ENCODE results near the gene TBC1D30. TPM values are rescaled to one million over a fixed set of nuclear protein-coding genes. Genes with fewer than 3 reads are reported as not detected.
"Not testable (repeated sequence)": the region's sequence is repeated elsewhere in the genome, so short reads cannot be mapped to it uniquely, and the experiment has no call there.

The TBC1D30 gene
- total RNA-seq, 1 experiment from 2014 or later = 9.4 TPM

- in situ Hi-C loops (cut with HindIII; ENCODE audit: low pct_unique_long_range_greater_than_20kb, low sequenced_read_pairs) = no loop called here
- no peak for DNase-seq (ENCODE audit: low read depth)
Observed at GRCh38 chr12:64836856-64837255, 12.4 kb downstream of the TBC1D30 start.

- no peak for DNase-seq (ENCODE audit: low read depth)
- in situ Hi-C loops (cut with HindIII; ENCODE audit: low pct_unique_long_range_greater_than_20kb, low sequenced_read_pairs) = no loop called here
Observed at GRCh38 chr12:64837427-64837826, 13.0 kb downstream of the TBC1D30 start.

DNA sequence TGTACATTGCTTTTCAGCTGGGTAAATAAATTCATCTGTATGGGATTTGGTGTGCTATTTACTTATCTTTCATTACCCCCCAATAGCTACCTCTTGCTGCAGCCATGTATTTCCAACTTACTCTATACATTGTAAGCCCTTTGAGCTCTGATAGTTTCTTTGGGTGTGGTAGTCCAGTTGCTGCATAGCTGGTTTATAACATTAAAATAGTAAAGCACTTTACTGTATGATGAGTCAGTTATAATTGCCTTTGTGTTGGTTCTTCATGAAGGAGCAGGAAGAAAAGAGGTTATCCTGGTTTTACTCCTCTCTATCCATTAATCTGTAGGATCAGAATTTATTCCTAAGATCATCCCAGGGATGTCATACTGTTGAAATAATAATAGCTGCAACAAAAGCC lies 15.7 kb downstream of the TBC1D30 start:
- in situ Hi-C loops (cut with HindIII; ENCODE audit: low pct_unique_long_range_greater_than_20kb, low sequenced_read_pairs) = no loop called here
- DNase-seq (ENCODE audit: low read depth) = no peak

DNA sequence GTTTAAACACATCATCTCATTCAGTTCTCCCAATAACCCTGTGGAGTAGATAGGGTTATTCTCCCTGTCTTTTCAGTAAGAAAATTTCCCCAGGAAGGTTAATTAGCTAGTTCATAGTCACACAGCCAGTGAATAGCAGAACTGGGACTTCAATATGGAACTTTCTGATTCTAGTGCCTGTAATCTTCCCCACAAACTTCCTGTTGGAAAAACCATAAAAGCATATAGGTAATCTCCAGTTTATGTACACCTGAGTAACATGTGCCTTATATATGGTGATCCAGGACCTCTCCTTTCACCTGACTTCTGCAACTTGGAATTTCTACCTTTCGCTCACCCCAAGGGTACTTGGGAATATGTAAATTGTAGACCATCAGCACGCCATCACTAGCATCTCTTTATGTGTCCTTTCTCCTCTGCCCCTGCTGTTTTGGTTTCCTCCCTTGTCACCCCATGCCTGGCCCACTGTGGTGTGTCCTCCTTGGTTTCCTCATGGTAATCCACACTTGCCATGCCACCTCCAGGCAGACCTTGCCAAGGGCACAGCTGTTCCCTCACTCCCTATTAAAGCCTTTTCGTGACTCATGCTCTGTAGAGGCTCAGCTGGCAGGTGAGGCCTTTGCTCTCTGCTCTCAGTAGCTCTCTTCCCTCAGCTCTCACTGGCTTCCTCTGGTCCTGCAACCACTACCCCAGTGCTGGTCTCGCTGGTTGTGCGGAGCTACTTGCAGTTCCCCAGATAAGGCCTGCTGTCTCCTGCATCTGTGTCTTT lies 16.7 kb downstream of the TBC1D30 start:
- in situ Hi-C loops (cut with HindIII; ENCODE audit: low pct_unique_long_range_greater_than_20kb, low sequenced_read_pairs) = no loop called here
- DNase-seq (ENCODE audit: low read depth) = no peak

DNA sequence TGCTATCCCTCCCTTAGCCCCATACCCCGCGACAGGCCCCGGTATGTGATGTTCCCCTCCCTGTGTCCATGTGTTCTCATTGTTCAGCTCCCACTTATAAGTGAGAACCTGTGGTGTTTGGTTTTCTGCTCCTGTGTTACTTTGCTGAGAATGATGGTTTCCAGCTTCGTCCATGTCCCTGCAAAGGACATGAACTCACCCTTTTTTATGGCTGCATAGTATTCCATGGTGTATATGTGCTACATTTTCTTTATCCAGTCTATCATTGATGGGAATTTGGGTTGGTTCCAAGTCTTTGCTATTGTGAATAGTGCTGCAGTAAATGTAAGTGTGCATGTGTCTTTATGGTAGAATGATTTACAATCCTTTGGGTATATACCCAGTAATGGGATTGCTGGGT lies 24.0 kb downstream of the TBC1D30 start:
- in situ Hi-C loops (cut with HindIII; ENCODE audit: low pct_unique_long_range_greater_than_20kb, low sequenced_read_pairs); DNase-seq (ENCODE audit: low read depth): not testable (repeated sequence)

GRCh38 chr12:64858882-64859605 lies 34.6 kb downstream of the TBC1D30 start:
- DNase-seq (ENCODE audit: low read depth) = no peak
- in situ Hi-C loops (cut with HindIII; ENCODE audit: low pct_unique_long_range_greater_than_20kb, low sequenced_read_pairs) = no loop called here

GRCh38 chr12:64860446-64860998 lies 36.1 kb downstream of the TBC1D30 start:
- DNase-seq (ENCODE audit: low read depth) = no peak
- in situ Hi-C loops (cut with HindIII; ENCODE audit: low pct_unique_long_range_greater_than_20kb, low sequenced_read_pairs) = no loop called here

- in situ Hi-C loops (cut with HindIII; ENCODE audit: low pct_unique_long_range_greater_than_20kb, low sequenced_read_pairs) = no loop called here
- DNase-seq (ENCODE audit: low read depth) = no peak
Observed at GRCh38 chr12:64864319-64864718, 39.9 kb downstream of the TBC1D30 start.

GRCh38 chr12:64875186-64875585 lies 50.7 kb downstream of the TBC1D30 start:
- in situ Hi-C loops (cut with HindIII; ENCODE audit: low pct_unique_long_range_greater_than_20kb, low sequenced_read_pairs) = no loop called here

DNA sequence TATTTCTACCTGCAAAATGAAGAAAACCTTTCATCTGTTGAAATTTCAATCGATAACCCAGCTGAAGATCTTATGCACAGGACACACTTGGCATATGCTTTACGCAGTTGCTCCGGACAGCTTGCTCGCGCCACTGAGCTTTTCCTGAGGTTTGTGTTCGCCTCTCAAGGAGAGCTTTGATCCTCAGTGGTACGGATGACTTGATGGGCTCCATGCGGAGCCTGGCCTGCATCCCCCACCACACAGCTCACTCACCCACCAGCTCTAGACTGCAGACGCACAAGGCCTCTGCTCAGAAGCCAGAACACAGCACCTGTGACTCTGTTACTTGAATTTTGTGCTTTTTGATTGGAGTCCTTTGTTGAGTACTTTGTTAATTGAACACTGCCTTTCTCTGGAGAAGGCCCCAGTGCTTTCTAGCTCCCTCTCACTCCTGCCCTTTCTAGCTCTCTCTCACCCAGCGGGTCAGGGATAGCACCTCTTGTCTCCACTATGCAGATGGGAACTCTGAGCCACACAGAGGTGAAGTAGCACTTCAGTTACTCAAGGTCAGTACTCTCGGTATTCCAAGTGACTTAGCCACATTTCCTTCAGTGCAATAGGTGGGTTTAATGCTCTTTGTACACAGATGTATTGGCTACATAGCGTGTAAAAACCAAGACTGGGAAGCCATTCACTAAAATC lies 52.1 kb downstream of the TBC1D30 start:
- in situ Hi-C loops (cut with HindIII; ENCODE audit: low pct_unique_long_range_greater_than_20kb, low sequenced_read_pairs) = no loop called here
- DNase-seq (ENCODE audit: low read depth) = no peak

More at GRCh38 chr12:64875186-64875585, 50.7 kb downstream of the TBC1D30 start:
- DNase-seq (ENCODE audit: low read depth) = no peak

DNA sequence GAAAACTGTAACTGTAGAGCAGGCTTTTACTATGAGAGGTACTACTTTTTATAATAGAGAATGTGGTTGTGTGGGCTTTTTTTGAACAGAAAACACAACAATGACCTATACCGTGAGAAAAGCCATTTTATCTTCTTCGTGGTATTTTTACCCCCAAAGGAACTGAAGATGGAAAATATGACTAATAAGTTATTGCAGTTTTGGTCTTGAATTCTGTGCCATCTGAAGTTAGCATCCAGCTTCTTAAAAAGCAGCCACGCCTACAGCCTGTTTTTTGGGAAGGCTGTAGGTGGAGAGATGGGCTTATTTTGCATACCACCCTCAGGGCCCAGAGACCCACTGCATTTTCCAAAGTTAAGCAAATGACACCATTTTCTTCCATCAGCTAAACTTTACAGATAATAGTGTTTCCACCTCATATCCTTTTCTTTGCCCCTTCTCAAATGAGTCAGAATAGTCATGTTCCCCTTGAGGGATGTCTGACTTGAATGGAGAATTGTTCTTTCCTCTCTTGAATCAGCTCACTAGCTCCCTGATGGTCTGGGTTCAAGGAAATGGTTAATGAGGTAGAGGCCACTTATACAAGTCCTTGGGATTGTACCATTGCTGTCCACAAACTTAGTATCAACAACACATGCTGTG lies 53.0 kb downstream of the TBC1D30 start:
- in situ Hi-C loops (cut with HindIII; ENCODE audit: low pct_unique_long_range_greater_than_20kb, low sequenced_read_pairs) = no loop called here
- no peak for DNase-seq (ENCODE audit: low read depth)

- in situ Hi-C loops (cut with HindIII; ENCODE audit: low pct_unique_long_range_greater_than_20kb, low sequenced_read_pairs) = no loop called here
- no peak for DNase-seq (ENCODE audit: low read depth)
Observed at GRCh38 chr12:64882687-64883086, 58.2 kb downstream of the TBC1D30 start.

DNA sequence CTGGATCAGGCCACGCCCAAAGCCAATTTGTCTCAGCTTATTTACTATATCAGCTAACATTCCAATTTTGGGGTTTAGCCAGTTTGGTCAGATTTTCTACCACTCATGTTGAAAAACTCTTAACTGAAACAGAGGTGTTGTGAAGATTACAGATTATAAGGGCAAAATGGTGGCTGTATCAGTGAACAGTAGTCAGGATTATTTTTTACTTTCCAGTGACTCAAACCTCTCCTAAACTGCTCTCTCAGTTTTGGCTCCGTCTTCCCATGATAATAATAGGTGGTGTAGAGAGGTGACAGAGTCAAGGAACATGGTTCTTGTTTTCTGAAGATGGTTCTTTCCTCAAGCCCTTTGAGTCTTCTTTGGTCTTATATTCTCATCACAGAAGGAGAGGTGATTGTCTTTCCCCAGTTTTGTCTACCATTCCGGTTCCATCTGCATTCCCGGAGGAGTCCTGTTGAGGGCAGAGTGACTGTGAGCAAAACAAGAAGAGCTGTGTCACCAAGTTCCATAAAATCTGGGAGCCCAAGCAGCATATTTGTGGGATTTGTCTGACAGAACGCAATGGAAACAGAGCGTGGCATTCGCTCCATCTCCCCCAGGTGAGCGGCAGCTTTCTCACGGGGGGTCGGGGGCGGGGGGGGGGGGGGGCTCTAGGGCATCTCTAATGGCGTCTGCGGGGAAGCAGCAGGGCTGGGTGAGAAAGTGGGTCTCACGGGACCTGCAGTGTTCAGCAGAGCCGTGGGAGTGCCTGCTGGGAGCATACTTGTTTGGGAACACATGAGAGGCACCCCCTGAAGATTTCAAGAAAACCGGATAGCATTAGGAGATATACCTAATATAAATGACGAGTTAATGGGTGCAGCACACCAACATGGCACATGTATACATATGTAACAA lies 59.1 kb downstream of the TBC1D30 start:
- DNase-seq (ENCODE audit: low read depth) = no peak
- in situ Hi-C loops (cut with HindIII; ENCODE audit: low pct_unique_long_range_greater_than_20kb, low sequenced_read_pairs) = no loop called here

GRCh38 chr12:64884164-64884542 lies 59.7 kb downstream of the TBC1D30 start:
- in situ Hi-C loops (cut with HindIII; ENCODE audit: low pct_unique_long_range_greater_than_20kb, low sequenced_read_pairs) = no loop called here
- DNase-seq (ENCODE audit: low read depth) = no peak

DNA sequence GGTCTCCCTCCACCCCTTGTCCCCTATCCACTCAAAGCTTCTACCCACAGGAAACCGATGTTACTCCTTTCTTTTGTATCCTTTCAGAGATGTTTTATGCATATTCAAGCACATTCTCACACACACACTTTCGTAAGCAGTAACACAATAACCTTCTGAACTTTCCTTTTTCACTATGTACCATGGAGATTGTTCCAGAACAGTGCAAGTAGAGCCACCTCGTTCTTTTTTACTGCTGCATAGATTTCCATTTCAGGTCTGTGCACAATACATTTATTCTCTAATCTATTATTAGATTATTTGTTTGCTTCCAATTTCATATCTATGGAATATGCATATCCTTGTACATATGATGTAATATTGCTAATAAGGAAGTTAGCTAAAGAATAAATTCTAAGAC lies 60.3 kb downstream of the TBC1D30 start:
- in situ Hi-C loops (cut with HindIII; ENCODE audit: low pct_unique_long_range_greater_than_20kb, low sequenced_read_pairs) = no loop called here
- no peak for DNase-seq (ENCODE audit: low read depth)

GRCh38 chr12:64889434-64890216 lies 65.2 kb downstream of the TBC1D30 start:
- no peak for DNase-seq (ENCODE audit: low read depth)
- in situ Hi-C loops (cut with HindIII; ENCODE audit: low pct_unique_long_range_greater_than_20kb, low sequenced_read_pairs) = no loop called here

All from Caki2 (cell line).